GM19328 (cell line): ENCODE results near the gene CDYL.

Experiments
- ATAC-seq: cut with Tn5 transposase; IDR thresholded peaks from one replicate; pipeline ENCODE4 v1.9.1; 2021; ENCODE audit warnings: mild to moderate bottlenecking, moderate library complexity; ENCODE audit not compliant: unreplicated experiment

CDYL gene

GRCh38 chr6:4903751-4904370 lies 127.7 kb downstream of the CDYL start:
- no peak for ATAC-seq

DNA sequence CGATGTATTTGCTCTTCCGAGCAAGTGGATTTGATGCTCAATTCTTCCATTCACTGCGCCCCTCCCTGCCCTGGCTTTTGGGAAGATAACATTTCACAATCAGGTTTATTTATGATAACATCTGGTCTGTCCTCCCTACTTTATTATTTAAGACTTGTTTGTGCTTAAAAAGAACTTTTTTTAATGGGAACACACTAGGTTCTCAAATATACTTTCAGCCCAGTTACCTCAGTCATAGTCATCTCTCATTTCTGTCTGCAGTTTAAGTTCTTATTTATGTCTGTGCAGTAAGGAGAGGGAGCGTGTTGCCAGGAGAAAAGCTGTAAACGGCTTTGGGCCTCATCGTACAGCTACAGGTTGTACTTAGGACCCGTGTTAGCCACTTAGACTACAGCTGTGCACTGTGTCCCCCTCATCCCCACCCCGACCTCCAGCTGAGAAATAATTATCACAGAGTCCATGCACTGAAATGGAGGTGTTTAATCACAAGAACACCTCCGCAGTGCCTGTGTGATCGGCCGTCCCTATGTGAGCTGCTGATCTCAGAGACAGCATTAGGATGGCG lies 128.3 kb downstream of the CDYL start:
- ATAC-seq, result no peak

GRCh38 chr6:4905826-4906225 lies 129.6 kb downstream of the CDYL start:
- no peak for ATAC-seq

GRCh38 chr6:4906293-4907276 lies 130.4 kb downstream of the CDYL start:
- ATAC-seq, result no peak

DNA sequence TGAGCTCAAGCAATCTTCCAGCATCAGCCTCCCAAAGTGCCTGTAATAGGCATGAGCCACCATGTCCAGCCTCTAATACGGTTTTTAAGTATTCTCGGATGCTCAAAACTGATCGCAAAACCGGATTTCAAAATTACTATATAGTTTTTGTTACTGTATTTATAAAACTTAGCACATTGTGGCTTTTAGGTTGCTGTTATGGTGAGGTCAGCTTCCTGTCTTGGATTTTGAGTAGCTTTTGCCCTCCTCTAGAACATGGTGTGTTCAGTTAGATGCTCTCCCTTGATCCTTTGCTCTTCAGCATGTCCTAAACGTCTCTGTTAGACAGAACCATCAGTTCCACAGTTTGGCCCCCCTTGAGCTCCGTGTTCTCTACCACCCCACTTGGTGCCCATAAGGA lies 131.4 kb downstream of the CDYL start:
- no peak for ATAC-seq

GRCh38 chr6:4908062-4908461 lies 131.9 kb downstream of the CDYL start:
- no peak for ATAC-seq

DNA sequence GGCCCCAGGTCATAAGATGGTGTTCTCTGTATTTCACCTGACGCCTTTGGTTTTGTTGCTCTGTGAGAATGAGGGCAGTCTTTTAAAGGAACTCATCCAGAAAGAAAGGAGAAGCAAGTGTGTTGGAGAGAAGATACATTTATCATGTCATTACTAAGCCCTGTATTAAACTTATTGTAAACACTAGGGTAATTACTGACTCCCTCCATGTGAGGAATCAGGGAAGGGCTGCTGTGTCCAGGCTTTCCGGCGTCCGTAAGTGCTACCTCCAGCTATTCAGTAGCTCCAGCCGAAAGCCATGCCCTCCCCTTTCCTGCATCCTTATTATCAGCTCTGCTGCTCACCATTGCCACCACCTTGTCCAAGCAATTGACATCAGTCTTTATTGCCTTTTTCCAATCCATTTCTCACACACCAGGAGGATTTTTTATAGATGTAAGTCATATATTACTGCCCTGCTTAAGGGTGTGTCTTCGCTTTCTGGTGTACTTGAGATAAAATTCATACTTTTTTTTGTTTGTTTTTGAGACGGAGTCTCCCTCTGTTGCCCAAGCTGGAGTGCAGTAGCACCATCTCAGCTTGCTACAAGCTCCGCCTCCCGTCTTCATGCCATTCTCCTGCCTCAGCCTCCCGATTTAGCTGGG lies 133.0 kb downstream of the CDYL start:
- no peak for ATAC-seq

DNA sequence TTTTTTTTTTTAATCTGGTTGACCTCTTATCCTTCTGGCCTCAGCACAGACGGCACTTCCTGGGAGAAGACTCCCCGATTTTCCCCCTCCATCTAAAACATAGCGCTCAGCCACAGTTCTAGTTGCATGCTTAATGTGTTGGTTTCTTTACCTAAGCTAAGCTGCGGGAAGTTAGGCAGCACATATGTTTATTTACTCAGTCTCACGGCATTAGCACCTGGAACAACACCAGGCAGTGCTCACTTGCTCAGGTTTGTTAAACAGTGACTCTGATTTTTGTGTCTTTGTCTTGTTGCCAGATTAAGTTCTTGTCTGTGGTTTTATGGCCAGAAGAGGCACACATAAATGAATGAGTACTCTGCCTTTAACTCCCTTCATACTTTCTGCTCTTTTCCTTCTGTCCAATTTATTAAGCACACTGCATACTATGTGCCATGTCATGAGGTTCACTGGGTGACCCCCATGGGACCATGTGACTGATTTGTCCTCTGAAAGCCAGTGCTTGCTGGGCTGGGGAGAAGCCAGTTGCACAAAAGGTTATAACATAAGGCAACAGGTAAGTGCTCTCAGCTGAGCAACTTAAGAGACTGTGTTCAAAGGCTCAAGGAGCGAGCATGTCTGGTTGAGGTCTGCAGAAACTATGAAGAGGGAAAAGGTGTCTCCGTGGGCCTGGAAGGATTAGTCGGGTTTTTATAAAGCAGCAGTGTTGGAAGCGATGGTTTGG lies 134.0 kb downstream of the CDYL start:
- no peak for ATAC-seq

GRCh38 chr6:4912559-4912958 lies 136.4 kb downstream of the CDYL start:
- ATAC-seq, result no peak

- ATAC-seq, result no peak
Observed at GRCh38 chr6:4913705-4914419, 137.7 kb downstream of the CDYL start.

DNA sequence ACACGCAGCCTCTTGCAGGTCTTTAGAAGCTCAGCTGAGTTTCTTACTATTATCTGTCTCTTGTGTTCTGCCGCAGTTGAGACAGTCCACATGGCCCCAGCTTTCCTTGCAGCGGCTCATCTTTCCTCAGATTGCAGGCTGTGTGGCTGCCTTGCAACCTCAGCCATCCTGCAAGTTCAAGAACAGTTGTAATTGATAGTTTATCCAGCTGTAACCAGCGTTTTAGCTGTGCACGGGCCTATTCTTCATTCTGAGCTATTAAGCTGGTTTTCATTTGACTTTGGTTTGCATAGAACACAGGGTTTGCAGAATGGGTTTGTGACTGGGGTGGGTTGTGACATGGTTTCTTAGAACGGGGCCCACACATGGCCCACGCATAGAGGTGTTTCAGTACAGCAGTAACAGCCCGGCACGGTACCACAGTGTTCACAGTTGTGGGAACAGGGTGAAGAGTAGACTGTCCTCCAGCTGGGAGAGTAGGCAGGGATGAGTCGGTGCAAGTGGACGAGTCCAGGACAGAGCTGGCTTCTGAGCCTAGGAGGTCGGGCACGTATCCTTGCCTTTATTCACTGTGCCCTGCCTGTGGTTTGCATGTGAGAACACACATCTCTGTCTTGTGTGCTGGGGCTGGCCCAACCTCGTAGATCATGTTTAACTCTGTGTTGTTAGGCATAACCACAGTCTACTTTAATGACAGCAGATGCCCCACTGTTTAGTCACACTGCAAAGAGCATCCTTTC lies 138.4 kb downstream of the CDYL start:
- ATAC-seq, result no peak

DNA sequence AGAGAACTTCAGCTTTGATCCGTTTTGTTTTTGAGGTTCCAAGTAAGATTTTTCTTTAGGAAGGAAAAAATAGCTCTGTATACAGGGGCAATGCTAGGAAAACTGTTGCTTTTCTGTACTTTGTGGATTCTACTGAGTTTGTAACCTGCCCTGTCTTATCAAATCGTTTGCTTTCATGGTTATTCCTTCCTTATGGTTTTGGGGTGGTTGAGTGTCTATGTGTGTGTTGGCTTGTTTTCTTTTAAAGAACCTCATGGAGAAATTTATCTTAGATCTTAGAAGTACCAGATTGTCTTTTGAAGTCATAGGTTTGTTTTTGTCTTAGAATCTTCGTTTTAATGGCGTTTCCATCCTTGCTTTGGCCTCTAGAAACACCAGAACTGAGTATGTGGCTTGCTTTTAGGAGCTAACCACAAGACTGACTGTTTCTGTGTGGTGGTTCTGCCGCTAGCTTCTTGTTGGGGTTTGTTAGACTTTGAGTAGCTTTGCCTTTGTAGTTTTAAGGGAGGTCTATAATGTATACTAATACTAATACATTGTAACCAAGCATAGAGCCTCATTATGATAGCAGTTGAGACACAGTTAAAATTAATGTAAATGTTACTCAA lies 140.9 kb downstream of the CDYL start:
- ATAC-seq, result no peak

DNA sequence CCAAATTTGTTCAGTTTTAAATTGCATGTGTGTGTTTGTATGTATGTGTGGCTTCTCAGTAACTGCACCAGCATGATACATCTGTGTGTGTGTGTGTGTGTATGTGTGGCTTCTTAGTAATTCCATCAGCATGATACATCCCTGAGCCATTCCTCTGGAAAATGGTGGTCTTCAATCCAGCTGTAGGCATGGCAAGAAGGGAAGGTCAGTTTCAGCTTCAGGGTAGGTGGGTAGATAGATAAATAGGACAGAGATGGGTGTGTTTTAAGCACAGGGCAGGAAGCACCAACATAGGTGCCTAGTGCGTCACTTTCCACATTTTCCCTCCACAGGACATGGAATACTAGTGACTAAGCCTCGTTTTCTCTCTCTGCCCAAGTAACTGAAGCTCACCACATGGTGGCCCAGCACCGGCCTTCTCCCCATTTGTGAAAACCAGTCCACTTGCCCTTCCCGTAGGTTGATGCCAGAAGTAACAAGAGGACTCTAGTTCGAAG lies 144.8 kb downstream of the CDYL start:
- ATAC-seq, result no peak

DNA sequence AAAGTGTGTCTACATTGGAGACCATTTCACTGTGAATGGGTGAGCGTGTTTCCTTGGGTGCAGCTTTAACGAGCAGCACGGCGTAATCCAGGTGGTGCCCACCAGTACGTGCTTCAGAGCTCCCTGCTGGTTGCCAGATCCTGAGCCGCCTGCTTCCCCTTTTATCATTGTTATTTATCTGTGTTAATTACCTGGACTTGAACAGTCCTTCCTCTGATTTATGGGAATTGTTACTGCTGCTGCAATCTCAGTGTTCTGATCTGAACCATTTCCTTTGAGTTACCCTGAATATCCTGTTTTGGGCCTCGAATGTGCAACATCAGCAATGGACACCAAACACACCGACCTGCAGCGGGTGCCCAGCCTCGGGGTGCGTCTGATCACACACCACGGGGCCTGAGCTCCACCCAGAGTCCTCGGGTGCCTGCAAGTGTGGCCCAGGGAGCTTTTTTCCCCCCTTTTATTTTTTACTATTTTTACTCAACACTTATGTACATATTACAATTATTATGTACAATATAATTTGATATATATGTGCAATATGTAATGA lies 146.4 kb downstream of the CDYL start:
- ATAC-seq, result no peak

DNA sequence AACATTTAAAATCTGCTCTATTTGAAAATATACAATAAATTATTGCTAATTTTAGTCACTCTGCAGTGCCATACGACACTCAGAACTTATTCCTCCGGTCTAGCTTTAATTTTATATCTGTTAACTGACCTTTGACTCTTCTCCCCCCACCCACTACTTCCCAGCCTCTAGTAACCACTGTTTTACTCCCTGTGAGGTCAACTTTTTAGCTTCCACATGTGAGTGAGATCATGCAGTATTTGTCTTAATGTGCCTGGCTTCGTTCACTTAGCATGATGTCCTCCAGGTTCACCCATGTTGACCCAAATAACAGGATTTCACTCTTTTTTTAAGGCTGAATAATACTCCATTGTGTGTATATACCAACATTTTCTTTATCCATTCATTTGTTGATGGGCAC lies 146.9 kb downstream of the CDYL start:
- no peak for ATAC-seq

DNA sequence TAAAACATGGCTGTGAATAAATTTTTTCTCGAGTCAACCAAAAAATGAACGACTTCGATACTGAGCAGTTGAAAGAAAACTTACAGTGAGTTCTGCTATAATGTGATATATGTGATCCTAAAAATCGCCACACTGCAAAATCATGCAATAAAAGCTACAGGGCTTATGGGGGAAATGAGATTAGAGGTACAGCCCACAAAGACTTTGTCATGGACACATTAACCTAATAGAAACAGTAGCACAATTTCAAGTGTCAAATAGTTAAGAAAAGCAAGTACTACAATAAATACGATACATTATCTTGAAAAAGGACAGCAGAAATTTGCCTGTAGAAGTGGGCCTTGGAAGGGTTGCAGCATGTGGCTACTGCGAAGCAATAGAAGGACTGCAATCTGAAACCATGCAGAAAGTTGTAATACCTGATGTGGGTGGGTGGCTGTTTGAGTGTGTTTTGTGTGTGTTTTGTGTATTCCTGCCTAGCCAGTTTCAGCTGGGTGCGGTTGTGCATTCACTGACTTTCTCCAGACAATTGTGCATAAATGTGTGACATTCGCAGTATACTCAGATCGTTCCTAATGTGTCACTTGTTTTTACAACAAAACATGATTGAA lies 148.6 kb downstream of the CDYL start:
- no peak for ATAC-seq

DNA sequence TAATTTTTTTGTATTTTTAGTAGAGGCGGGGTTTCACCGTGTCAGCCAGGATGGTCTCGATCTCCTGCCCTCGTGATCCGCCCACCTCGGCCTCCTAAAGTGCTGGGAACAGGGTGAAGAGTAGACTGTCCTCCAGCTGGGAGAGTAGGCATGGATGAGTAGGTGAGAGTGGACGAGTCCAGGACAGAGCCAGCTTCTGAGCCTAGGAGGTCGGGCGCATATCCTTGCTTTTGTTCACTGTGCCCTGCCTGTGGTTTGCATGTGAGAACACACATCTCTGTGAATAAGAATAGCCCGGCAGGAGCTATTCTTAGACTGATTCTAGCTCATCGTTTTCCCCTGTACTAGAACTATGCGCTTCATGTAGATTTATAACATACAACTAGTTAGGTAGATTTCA lies 149.4 kb downstream of the CDYL start:
- ATAC-seq, result no peak

GRCh38 chr6:4928426-4928825 lies 152.2 kb downstream of the CDYL start:
- ATAC-seq, result no peak
